ENCODE results near the gene TMEM255B.

Gene TMEM255B

GRCh38 chr13:113853518-113854237, 94.7 kb downstream of the TMEM255B start:
- no peak for DNase-seq (ENCODE audit: low read depth)
- in situ Hi-C loops (cut with HindIII; ENCODE audit: low sequenced_read_pairs): no loop called here
- H3K4me3 ChIP-seq (ENCODE audit: low read depth, low read length): no peak overlapping the region
- no peak for TF ChIP-seq CTCF (IDR thresholded peaks at IDR 0.05; ENCODE audit: low read depth, low read length, missing control alignments)

- TF ChIP-seq CTCF (IDR thresholded peaks at IDR 0.05; ENCODE audit: low read depth, low read length, missing control alignments): no peak
- in situ Hi-C loops (cut with HindIII; ENCODE audit: low sequenced_read_pairs): no loop called here
- DNase-seq (ENCODE audit: low read depth): peak; percentile 53
- H3K4me3 ChIP-seq (ENCODE audit: low read depth, low read length): no peak overlapping the region
Measured at GRCh38 chr13:113854238-113855011, 95.4 kb downstream of the TMEM255B start.

GRCh38 chr13:113855012-113855921, 96.2 kb downstream of the TMEM255B start:
- DNase-seq (ENCODE audit: low read depth): no peak
- no peak overlapping the region for H3K4me3 ChIP-seq (ENCODE audit: low read depth, low read length)
- in situ Hi-C loops (cut with HindIII; ENCODE audit: low sequenced_read_pairs): no loop called here
- TF ChIP-seq CTCF (IDR thresholded peaks at IDR 0.05; ENCODE audit: low read depth, low read length, missing control alignments): no peak

GRCh38 chr13:113855931-113856715, 97.1 kb downstream of the TMEM255B start:
- in situ Hi-C loops (cut with HindIII; ENCODE audit: low sequenced_read_pairs): no loop called here
- TF ChIP-seq CTCF (IDR thresholded peaks at IDR 0.05; ENCODE audit: low read depth, low read length, missing control alignments): no peak
- no peak for DNase-seq (ENCODE audit: low read depth)
- no peak overlapping the region for H3K4me3 ChIP-seq (ENCODE audit: low read depth, low read length)

GRCh38 chr13:113856716-113857065, 97.7 kb downstream of the TMEM255B start:
- no peak for TF ChIP-seq CTCF (IDR thresholded peaks at IDR 0.05; ENCODE audit: low read depth, low read length, missing control alignments)

More at GRCh38 chr13:113856716-113857065, 97.7 kb downstream of the TMEM255B start:
- no peak overlapping the region for H3K4me3 ChIP-seq (ENCODE audit: low read depth, low read length)
- DNase-seq (ENCODE audit: low read depth): no peak
- in situ Hi-C loops (cut with HindIII; ENCODE audit: low sequenced_read_pairs): no loop called here
